Stimulated activated CD4-positive, alpha-beta T cell treated with anti-CD3 and anti-CD28 coated beads, TNF-alpha, amount 100 ng/mL, for 24 hours (primary cell): ENCODE results near the gene CLPTM1L.
"Not testable (repeated sequence)": the region's sequence is repeated elsewhere in the genome, so short reads cannot be mapped to it uniquely, and the experiment has no call there.

Source experiments
- DNase-seq, 3 experiments: peaks; one replicate each; pipeline ENCODE4 v3.0.0-alpha.2; 2020; ENCODE audit warnings: low read depth in 3 of 3

Gene CLPTM1L

GRCh38 chr5:1326532-1326875 is 18.4 kb downstream of the CLPTM1L start:
- not testable (repeated sequence) for DNase-seq

DNA sequence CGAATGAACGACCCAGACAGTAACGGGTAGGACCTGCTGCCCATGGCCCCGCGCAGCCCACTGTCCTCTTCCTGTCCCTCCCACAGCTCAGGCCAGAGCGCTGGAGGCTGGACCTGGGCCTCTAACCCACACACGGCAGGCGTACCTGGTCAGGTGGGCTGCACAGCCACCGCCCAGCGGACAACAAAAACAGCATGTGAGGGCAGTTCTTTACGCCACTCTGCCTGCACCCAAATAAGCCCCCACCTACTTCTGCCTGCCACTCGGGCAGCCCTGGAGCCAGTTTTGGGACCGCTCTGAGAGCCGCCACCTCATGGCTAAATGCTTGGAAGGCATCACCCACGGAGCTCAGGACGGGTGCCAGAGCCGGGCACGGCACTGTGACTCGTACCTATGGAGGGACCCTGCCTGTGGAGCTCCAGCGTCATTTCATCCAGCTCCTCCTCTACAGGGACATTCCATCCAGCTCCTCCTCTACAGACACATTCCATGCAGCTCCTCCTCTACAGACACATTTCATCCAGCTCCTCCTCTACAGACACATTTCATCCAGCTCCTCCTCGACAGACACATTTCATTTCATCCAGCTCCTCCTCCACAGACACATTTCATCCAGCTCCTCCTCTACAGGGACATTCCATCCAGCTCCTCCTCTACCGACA is 18.9 kb downstream of the CLPTM1L start:
- DNase-seq, result no peak

DNA sequence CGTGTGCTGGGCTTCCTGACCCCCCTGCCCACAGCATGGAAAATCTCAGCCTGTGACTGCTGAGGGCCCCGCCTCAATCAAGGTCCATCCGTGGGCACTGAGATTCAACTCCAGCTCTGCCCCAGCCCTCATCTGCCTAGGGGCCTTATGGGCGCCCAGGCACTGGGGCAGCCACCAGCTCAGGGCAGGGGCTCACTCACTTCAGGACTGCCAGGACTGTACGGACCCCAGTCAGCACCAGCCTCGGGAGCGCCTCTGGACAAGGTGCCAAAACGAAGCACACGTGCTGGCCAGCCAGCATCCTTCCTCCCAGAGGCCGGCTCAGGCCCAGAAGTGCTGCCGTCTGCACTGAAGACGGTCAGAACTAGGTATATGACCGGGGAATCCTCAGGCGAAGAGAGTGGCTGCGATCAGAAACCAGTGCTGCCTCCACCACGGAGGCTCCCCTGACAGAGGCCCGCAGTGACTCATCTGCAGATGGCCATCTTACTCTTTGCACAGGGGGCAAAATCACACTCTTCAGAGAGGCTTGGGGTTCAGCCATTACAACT is 19.6 kb downstream of the CLPTM1L start:
- DNase-seq, result no peak

DNA sequence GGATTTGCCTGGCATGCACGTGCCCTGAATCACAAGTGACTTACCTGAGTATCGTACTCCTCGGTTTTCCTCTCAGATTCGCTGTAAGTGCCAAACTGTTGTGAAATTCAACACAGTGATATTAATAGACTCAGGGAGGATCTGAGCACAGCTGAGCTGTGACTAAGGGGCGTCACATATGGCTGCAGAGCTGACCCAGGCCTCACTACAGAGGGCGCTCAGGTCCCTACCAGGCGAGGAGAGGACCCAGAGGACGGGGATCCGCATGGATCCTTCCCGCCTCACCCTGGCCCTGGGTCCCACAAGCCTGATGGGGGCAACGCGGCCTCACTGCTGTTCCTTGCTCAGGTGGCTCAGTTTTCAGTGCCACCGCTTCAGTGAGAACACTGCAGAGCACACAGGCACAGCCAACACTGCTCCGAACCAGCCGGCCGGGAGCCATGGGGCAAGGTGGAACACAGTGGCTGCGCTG is 20.1 kb downstream of the CLPTM1L start:
- DNase-seq, result no peak

GRCh38 chr5:1324301-1324700 is 20.6 kb downstream of the CLPTM1L start:
- no peak for DNase-seq

DNA sequence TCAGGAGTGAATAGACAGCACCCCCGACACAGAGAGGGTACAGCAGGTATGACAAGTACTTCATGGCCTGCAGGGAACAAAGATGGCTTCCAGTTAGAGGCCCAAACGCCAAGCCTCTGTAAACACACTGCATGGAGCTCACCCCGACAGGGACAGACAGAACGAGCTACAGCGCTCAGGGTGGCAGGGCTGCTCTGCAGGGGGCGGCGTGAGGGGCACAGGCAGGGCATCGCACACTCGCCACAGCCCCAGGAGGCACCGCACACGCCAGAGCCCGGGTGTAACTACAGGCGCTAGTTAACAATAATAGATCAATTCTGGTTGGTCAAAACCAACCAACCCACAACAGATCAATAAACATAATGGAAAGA is 21.1 kb downstream of the CLPTM1L start:
- no peak for DNase-seq

DNA sequence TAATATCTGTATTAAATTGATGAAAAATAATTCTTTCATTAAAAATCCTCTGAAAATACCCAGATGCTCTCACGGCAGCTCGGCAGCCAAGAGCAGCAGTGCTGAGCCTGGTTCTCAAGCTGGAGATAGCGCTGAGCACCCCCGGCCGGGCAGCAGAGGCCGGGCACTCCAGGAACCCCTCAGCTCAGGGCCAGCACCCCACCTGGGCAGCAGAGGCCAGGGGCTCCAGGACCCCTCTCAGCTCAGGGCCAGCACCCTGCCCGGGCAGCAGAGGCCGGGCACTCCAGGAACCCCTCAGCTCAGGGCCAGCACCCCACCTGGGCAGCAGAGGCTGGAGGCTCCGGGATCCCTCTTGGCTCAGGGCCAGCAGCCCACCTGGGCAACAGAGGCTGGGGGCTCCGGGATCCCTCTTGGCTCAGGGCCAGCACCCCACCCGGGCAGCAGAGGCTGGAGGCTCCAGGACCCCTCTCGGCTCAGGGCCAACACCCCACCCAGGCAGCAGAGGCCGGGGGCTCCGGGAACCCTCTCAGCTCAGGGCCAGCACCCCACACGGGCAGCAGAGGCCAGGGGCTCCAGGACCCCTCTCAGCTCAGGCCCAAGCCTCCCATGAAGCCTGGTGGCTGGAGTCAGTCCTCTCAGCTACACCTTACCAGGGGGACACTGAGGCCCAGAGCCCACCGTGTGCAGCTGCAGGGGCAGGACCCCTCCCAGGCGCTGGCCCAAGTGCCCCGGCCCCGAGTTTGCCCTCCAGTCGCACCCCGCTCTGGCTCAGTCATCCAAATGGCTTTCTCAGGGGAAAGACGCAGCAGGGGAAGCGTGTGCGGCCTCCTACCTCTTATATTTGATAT is 21.7 kb downstream of the CLPTM1L start:
- DNase-seq, result no peak

- DNase-seq, result no peak
Observed at GRCh38 chr5:1322036-1322900, 22.6 kb downstream of the CLPTM1L start.

GRCh38 chr5:1321576-1321975 is 23.3 kb downstream of the CLPTM1L start:
- DNase-seq, result no peak

- no peak for DNase-seq
Observed at GRCh38 chr5:1320436-1321344, 24.2 kb downstream of the CLPTM1L start.

GRCh38 chr5:1319436-1320256 is 25.3 kb downstream of the CLPTM1L start:
- no peak for DNase-seq

GRCh38 chr5:1318659-1319251 is 26.1 kb downstream of the CLPTM1L start:
- DNase-seq, result no peak

GRCh38 chr5:1317921-1318565 is 26.9 kb downstream of the CLPTM1L start:
- no peak for DNase-seq

DNA sequence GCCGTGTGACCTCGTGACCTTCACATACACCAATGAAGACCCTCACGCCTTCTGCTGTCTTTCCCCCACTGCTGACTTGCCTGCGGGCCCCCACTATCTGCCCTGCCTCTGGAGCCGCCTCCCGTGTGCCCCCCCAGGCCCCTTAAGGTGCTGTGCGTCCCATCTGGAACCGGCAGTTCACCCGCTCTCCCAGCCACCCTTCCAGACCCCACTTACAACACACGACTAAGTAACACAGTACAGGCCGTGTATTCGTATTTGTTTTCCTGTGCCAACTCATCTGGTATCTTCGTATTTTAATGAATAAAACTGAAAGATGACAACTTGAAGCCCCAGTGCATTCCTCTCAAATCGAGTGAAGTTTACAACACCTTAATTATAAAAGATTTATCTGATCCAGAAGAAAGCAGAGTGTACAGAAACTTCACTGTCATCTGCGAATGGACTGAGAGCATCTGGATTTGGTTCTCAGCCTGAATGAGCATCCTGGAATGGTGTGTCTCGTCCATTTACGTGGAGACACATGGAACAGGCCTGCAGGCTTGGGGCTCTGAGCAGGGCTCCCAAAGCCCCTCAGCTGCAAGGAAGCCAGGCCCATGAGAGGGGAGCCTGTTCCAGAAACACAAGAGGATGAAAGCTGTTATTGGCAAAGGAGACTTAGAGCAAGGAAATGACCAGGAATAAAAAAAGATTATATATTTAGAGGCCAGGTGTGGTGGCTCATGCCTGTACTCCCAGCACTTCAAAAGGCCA is 28.1 kb downstream of the CLPTM1L start:
- DNase-seq, result no peak

- peak in 1 of 3 experiments; percentile 30 for DNase-seq
Observed at GRCh38 chr5:1315709-1316587, 29.0 kb downstream of the CLPTM1L start.

DNA sequence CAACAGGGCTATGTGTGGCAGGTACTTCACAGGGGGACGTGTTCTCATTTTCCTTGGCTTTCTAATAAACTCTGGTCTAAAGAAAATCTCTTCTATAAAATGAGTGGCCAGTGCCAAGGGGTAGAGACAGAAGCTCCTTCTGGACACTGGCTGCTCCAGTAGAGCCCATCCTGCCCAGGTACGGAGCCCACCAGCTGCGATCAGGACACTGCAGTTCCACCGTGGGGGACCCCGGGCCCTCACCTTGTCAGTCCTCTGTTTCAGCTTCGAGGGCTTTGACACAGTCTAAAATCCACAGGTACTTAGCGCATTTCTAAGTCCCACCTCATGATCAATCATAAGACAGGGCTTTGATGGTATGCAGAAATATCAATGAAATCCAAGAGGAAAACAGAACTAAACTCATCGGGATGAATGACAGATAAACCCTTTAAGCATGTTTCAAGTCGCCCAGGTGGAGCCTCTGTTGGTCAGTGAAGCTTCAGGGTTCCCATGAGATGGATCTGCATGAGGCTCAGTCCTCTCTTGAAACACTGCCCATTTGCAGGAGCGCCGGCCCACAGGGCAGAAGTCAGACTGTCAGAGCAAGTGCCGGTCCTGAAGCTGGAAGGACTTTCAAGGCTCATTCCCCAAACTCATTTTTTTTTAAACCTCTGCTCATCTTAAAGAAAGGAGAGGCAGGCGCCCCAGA is 29.7 kb downstream of the CLPTM1L start:
- DNase-seq, result no peak

- no peak for DNase-seq
Observed at GRCh38 chr5:1314564-1314982, 30.3 kb downstream of the CLPTM1L start.
